Adipose tissue (tissue), 3 donors: ENCODE data around the gene SEL1L2. TPM values are rescaled to one million over a fixed set of nuclear protein-coding genes. Genes with fewer than 3 reads are reported as not detected.

ENCODE experiments used
- H3K27ac ChIP-seq: one replicate; pipeline ENCODE4 v1.5.1; 2013; ENCODE audit warnings: low read depth, low read length
- WGBS, 3 donors: extraction: QIAGEN DNeasy Blood & Tissue Kit; methylation state at CpG; one replicate each; pipeline ENCODE4 v1.1.7; 2013; 5-methylcytosine and 5-hydroxymethylcytosine counted together
- polyA plus RNA-seq, 3 donors: library from polyadenylated mRNA; stranded (reverse); fragments of 200-250 nt; gene quantifications; one replicate each; pipeline ENCODE4 v1.2.3, GENCODE V29; 2013
- donor health status: healthy with polysubstance abuse.
- donor health status: Bipolar disorder and iron deficiency.
- donor health status: healthy.

Gene SEL1L2
- polyA plus RNA-seq, 3 donors, result 0.89 to 0.90 TPM; not detected in 1

GRCh38 chr20:13877793-13878192, 112.6 kb downstream of the SEL1L2 start:
- 22 to 49% (median 42%) methylated on average over 4 of the region's 4 CpGs for WGBS, 3 donors
- H3K27ac ChIP-seq, result no peak overlapping the region

GRCh38 chr20:13875265-13875811, 115.1 kb downstream of the SEL1L2 start:
- WGBS, 3 donors, result 72 to 84% (median 83%) methylated on average over 3 of the region's 3 CpGs
- H3K27ac ChIP-seq, result no peak overlapping the region

- 61 to 72% (median 71%) methylated on average over 10 of the region's 10 CpGs for WGBS, 3 donors
- no peak overlapping the region for H3K27ac ChIP-seq
These were observed 115.8 kb downstream of the SEL1L2 start for GRCh38 chr20:13874394-13875157.

GRCh38 chr20:13873831-13874230, 116.6 kb downstream of the SEL1L2 start:
- H3K27ac ChIP-seq, result no peak overlapping the region
- WGBS, 3 donors, result 68 to 79% (median 76%) methylated on average over 5 of the region's 5 CpGs

GRCh38 chr20:13870170-13870748, 120.2 kb downstream of the SEL1L2 start:
- WGBS, 3 donors, result 65 to 73% (median 69%) methylated on average over 4 of the region's 4 CpGs
- no peak overlapping the region for H3K27ac ChIP-seq

- H3K27ac ChIP-seq, result no peak overlapping the region
- 26 to 78% (median 38%) methylated on average over 4 of the region's 4 CpGs for WGBS, 3 donors
These were observed 122.1 kb downstream of the SEL1L2 start for GRCh38 chr20:13868331-13868730.

GRCh38 chr20:13865791-13866351, 124.5 kb downstream of the SEL1L2 start:
- no peak overlapping the region for H3K27ac ChIP-seq
- 29 to 37% (median 35%) methylated on average over 5 of the region's 5 CpGs for WGBS, 3 donors

- 77 to 90% (median 88%) methylated on average over 2 of the region's 2 CpGs for WGBS, 3 donors
- no peak overlapping the region for H3K27ac ChIP-seq
These were observed 125.3 kb downstream of the SEL1L2 start for GRCh38 chr20:13865156-13865555.

- WGBS, 3 donors, result 70 to 76% (median 73%) methylated on average over 1 of the region's 1 CpG
- no peak overlapping the region for H3K27ac ChIP-seq
These were observed 127.2 kb downstream of the SEL1L2 start for GRCh38 chr20:13863244-13863643.

- 61 to 91% (median 71%) methylated on average over 2 of the region's 2 CpGs for WGBS, 3 donors
- no peak overlapping the region for H3K27ac ChIP-seq
These were observed 128.2 kb downstream of the SEL1L2 start for GRCh38 chr20:13862245-13862644.

GRCh38 chr20:13858871-13859270, 131.5 kb downstream of the SEL1L2 start:
- H3K27ac ChIP-seq, result no peak overlapping the region

GRCh38 chr20:13858439-13858838, 132.0 kb downstream of the SEL1L2 start:
- no peak overlapping the region for H3K27ac ChIP-seq
- 90 to 93% (median 91%) methylated on average over 5 of the region's 5 CpGs for WGBS, 3 donors

- H3K27ac ChIP-seq, result no peak overlapping the region
- WGBS, 3 donors, result 86 to 91% (median 90%) methylated on average over 7 of the region's 7 CpGs
These were observed 132.5 kb downstream of the SEL1L2 start for GRCh38 chr20:13857961-13858360.

- H3K27ac ChIP-seq, result no peak overlapping the region
- WGBS, 3 donors, result 44 to 63% (median 51%) methylated on average over 3 of the region's 3 CpGs
These were observed 133.1 kb downstream of the SEL1L2 start for GRCh38 chr20:13857304-13857703.

GRCh38 chr20:13856354-13856753, 134.1 kb downstream of the SEL1L2 start:
- no peak overlapping the region for H3K27ac ChIP-seq
- WGBS, 3 donors, result 68 to 75% (median 69%) methylated on average over 4 of the region's 4 CpGs

GRCh38 chr20:13855613-13856012, 134.8 kb downstream of the SEL1L2 start:
- H3K27ac ChIP-seq, result no peak overlapping the region
- WGBS, 3 donors, result 84 to 90% (median 86%) methylated on average over 4 of the region's 4 CpGs

GRCh38 chr20:13852306-13852705, 138.1 kb downstream of the SEL1L2 start:
- 56 to 63% (median 56%) methylated on average over 1 of the region's 1 CpG for WGBS, 3 donors
- no peak overlapping the region for H3K27ac ChIP-seq

- no peak overlapping the region for H3K27ac ChIP-seq
- 77 to 88% (median 85%) methylated on average over 2 of the region's 2 CpGs for WGBS, 3 donors
These were observed 139.1 kb downstream of the SEL1L2 start for GRCh38 chr20:13851279-13851678.

GRCh38 chr20:13844296-13844695, 146.1 kb downstream of the SEL1L2 start:
- 65 to 82% (median 68%) methylated on average over 4 of the region's 4 CpGs for WGBS, 3 donors
- no peak overlapping the region for H3K27ac ChIP-seq
